ENCODE data around the gene CHAMP1. TPM values are rescaled to one million over a fixed set of nuclear protein-coding genes. Genes with fewer than 3 reads are reported as not detected.

CHAMP1 gene
- total RNA-seq, 2 experiments from 2014 or later: 11.0 to 12.2 TPM

GRCh38 chr13:114310956-114311355 lies 3.3 kb upstream of the CHAMP1 start:
- H3K4me1 Mint-ChIP-seq (ENCODE audit: low read depth): peaks cover 24% of the 10 kb centered on the region
- H3K27ac ChIP-seq (ENCODE audit: low read depth in 1 of 2, low read length in 2 of 2): no peak overlapping the region
- intact Hi-C loops (cut with DNase I, micrococcal nuclease): no loop called here
- no peaks in the 10 kb centered on the region for H3K27me3 ChIP-seq (ENCODE audit: control insufficient read depth in 1 of 2, insufficient read depth in 2 of 2, low read length in 2 of 2)
- no peak for DNase-seq
- ChIA-PET POLR2A (interaction anchor here (1.3 to 1.7 kb wide), 2 partner anchors 29 to 31 kb away, joined by 3 to 10 read pairs; no protein-coding TSS in a partner anchor), CTCF (no interaction called here)
- H3K27me3 Mint-ChIP-seq: no peaks in the 10 kb centered on the region
- H3K9me3 Mint-ChIP-seq: no peaks in the 10 kb centered on the region
- no peak overlapping the region for H3K27ac Mint-ChIP-seq
- H3K9me3 ChIP-seq (ENCODE audit: control insufficient read depth in 1 of 2, insufficient read depth in 1 of 2, low read length in 2 of 2): no peaks in the 10 kb centered on the region
- TF ChIP-seq, protein P1, sequence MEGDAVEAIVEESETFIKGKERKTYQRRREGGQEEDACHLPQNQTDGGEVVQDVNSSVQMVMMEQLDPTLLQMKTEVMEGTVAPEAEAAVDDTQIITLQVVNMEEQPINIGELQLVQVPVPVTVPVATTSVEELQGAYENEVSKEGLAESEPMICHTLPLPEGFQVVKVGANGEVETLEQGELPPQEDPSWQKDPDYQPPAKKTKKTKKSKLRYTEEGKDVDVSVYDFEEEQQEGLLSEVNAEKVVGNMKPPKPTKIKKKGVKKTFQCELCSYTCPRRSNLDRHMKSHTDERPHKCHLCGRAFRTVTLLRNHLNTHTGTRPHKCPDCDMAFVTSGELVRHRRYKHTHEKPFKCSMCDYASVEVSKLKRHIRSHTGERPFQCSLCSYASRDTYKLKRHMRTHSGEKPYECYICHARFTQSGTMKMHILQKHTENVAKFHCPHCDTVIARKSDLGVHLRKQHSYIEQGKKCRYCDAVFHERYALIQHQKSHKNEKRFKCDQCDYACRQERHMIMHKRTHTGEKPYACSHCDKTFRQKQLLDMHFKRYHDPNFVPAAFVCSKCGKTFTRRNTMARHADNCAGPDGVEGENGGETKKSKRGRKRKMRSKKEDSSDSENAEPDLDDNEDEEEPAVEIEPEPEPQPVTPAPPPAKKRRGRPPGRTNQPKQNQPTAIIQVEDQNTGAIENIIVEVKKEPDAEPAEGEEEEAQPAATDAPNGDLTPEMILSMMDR (IDR thresholded peaks at IDR 0.05): no peak
- peaks cover 14% of the 10 kb centered on the region for H3K36me3 Mint-ChIP-seq (ENCODE audit: low read depth)
- ATAC-seq (ENCODE audit: poor library complexity): no peak
- no peak overlapping the region for H3K4me3 ChIP-seq (ENCODE audit: low read length)
- no peak overlapping the region for H3K4me3 Mint-ChIP-seq
- peaks cover 14% of the 10 kb centered on the region for H3K4me1 ChIP-seq (ENCODE audit: insufficient read depth, low read length)
- H3K36me3 ChIP-seq (ENCODE audit: insufficient read depth, low read length): peaks cover 7% of the 10 kb centered on the region

DNA sequence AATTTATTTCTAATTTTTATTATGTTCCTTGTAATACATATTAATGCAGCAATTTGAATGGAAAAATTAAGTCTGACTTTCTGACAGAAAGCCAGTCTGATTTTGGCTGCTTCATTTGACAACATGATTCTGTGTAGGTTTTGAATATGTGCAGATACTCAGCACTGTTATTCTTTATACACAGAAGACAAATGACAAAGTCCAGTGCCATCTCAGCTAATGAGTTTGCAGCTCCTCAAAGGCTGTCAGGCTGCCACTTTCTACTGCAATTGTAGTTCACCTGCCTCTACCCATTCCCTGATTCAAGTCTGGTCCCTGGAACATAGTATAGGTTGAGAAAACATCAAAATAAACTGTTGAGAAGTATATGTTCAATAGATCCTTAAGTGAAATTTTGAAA lies 2.9 kb upstream of the CHAMP1 start:
- ATAC-seq (ENCODE audit: poor library complexity): no peak
- H3K4me3 ChIP-seq (ENCODE audit: low read length): no peak overlapping the region
- Mint-ChIP-seq H3K27me3 (no peaks in the 10 kb centered on the region), H3K4me3 (no peak overlapping the region), H3K4me1 (ENCODE audit: low read depth) (peaks cover 24% of the 10 kb centered on the region), H3K36me3 (ENCODE audit: low read depth) (peaks cover 9% of the 10 kb centered on the region), H3K27ac (no peak overlapping the region), H3K9me3 (no peaks in the 10 kb centered on the region)
- no peak overlapping the region for H3K27ac ChIP-seq (ENCODE audit: low read depth in 1 of 2, low read length in 2 of 2)
- no peaks in the 10 kb centered on the region for H3K9me3 ChIP-seq (ENCODE audit: control insufficient read depth in 1 of 2, insufficient read depth in 1 of 2, low read length in 2 of 2)
- intact Hi-C loops (cut with DNase I, micrococcal nuclease): no loop called here
- DNase-seq: no peak
- H3K36me3 ChIP-seq (ENCODE audit: insufficient read depth, low read length): peaks cover 5% of the 10 kb centered on the region
- CTCF ChIA-PET: no interaction called here
- POLR2A ChIA-PET: interaction anchor here (1.3 to 1.7 kb wide), 2 partner anchors 29 to 32 kb away, joined by 3 to 10 read pairs; no protein-coding TSS in a partner anchor
- H3K4me1 ChIP-seq (ENCODE audit: insufficient read depth, low read length): peaks cover 19% of the 10 kb centered on the region
- TF ChIP-seq, protein P1 (IDR thresholded peaks at IDR 0.05): no peak
- H3K27me3 ChIP-seq (ENCODE audit: control insufficient read depth in 1 of 2, insufficient read depth in 2 of 2, low read length in 2 of 2): no peaks in the 10 kb centered on the region

DNA sequence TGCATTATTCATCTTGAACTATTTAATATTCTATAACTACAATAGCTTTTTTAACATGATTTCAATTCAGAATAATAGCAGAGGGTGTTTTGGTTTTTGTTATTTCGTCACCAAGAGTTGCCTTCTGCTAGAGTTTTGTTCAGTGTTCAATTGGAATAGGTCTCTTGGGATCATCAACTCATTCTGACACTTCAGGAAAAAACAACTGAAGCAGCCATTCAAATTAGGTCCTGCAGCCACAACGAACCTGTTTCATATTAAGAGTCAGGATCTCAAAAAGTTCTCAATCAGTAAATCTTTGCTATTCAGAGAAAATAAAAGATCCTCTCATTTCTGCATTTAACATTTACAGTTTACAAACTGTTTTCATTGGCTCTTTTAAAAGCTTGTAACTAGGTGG lies 2.4 kb upstream of the CHAMP1 start:
- H3K4me3 Mint-ChIP-seq: no peak overlapping the region
- no peak for DNase-seq
- intact Hi-C loops (cut with DNase I, micrococcal nuclease): no loop called here
- no peak overlapping the region for H3K4me3 ChIP-seq (ENCODE audit: low read length)
- H3K36me3 Mint-ChIP-seq (ENCODE audit: low read depth): peaks cover 4% of the 10 kb centered on the region
- ChIA-PET POLR2A (interaction anchor here (1.7 kb wide), 1 partner anchor 30 kb away, joined by 10 read pairs; no protein-coding TSS in a partner anchor), CTCF (no interaction called here)
- H3K27ac ChIP-seq (ENCODE audit: low read depth in 1 of 2, low read length in 2 of 2): no peak overlapping the region
- peaks cover under 1% of the 10 kb centered on the region for H3K36me3 ChIP-seq (ENCODE audit: insufficient read depth, low read length)
- H3K27ac Mint-ChIP-seq: no peak overlapping the region
- H3K9me3 Mint-ChIP-seq: no peaks in the 10 kb centered on the region
- H3K27me3 Mint-ChIP-seq: no peaks in the 10 kb centered on the region
- peaks cover 24% of the 10 kb centered on the region for H3K4me1 Mint-ChIP-seq (ENCODE audit: low read depth)
- TF ChIP-seq, protein P1 (IDR thresholded peaks at IDR 0.05): no peak
- ATAC-seq (ENCODE audit: poor library complexity): no peak
- H3K27me3 ChIP-seq (ENCODE audit: control insufficient read depth in 1 of 2, insufficient read depth in 2 of 2, low read length in 2 of 2): no peaks in the 10 kb centered on the region
- no peaks in the 10 kb centered on the region for H3K9me3 ChIP-seq (ENCODE audit: control insufficient read depth in 1 of 2, insufficient read depth in 1 of 2, low read length in 2 of 2)
- H3K4me1 ChIP-seq (ENCODE audit: insufficient read depth, low read length): peaks cover 21% of the 10 kb centered on the region

Measured in CD4-positive, alpha-beta T cell (primary cell).